CD4-positive, alpha-beta T cell treated with Interleukin-17A for 1 hour (primary cell): ENCODE results near the gene CREG1.

Experiments used
- DNase-seq: peaks from one replicate; pipeline ENCODE4 v3.0.0-alpha.2; 2020

CREG1 gene

DNA sequence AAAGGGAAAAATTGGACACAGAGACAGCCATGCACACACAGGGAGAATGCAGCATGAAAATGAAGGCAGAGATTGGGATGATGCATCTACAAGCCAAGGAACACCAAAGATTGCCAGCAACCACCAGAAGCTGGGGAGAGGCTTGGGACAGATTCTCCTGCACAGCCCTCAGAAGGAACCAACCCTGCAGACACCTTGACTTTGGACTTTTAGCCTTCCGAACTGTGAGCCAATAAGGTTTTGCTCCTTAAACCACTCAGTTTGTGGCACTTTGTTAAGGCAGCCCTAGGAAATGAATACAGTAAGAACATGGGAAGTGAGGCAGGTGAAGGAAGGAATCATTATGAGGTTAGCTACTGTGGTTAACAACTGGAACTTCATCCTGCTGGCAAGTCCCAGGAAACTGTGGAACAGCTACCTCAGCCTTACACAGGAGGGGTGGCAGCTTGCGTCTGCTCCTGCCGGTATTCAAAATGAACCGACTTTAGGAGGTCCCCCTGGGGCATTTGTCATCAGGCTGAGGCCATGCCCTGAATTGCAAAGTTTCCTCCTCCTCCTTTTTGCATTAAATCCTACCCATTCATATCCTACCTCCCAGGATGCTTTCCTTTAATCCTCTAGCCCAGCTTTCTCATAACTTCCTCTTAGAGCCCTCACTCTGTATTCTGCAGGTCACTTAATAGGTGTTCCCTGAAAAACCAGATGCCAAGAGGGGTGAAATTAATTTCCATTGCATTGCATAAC is 50.7 kb downstream of the CREG1 start:
- DNase-seq = no peak

DNA sequence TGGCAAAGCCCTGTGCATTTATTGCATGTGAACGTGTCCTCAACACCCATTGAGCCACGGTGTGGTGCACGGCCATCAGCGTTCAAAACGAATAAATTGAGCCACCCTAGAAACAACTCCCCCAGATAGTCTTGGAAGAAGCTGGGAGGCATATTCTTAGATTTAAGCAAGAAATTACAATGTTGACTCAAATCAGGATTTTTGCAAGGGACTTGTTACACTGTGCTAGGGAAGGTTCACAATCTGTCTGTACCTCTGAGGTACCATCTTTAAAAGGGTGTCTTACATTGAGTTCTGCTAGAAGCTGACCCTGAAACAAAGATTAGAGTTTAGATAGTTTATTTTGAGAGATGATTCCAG is 51.4 kb downstream of the CREG1 start:
- DNase-seq = no peak

- no peak for DNase-seq
These were observed 51.9 kb downstream of the CREG1 start for GRCh38 chr1:167501515-167502191.

DNA sequence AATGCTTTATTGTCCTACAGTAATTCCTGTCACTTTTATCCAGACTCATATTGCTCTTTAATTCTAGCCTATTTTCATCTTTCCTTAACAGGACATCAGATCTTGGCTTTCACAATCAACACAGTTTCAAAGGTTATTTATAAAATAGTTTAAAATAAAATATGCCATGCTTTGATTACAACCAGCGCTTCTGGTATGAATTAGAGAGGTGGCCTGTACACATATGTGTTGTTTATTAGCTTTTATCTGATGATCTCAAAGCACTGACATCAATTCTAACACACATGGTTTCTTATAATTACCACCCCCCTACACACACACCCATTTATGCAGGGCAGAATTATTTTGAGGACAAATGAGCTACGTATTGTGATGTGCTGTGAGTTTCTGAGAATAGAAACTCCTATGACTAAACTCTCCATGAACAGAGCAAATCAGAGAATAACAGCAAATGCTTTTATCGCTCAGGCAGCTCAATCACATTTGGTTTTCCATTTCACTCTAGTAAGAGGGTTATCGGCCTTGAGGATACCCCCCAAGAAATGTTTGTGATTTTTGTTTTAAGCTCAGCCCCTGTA is 53.2 kb downstream of the CREG1 start:
- DNase-seq = no peak

- peak; percentile 40 for DNase-seq
These were observed 53.9 kb downstream of the CREG1 start for GRCh38 chr1:167499664-167500101.

DNA sequence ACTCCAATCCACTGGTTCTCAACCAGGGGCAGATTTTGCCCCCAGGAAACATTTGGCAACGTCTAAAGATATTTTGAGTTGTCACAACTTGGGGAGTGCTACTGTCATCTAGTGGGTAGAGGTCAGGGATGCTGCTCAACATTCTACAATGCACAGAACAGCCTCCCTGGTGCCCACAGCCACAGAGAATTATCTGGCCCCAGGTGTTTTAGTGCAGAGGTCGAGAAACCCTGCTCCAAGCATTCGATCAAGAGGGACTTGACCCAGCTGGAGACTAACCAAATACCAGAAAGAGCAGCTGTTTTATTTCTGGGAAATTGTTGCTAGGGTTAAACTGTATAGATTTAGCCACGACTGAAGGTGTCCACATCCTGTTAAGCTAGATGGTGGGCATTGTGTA is 54.5 kb downstream of the CREG1 start:
- DNase-seq = no peak

- DNase-seq = no peak
These were observed 56.6 kb downstream of the CREG1 start for GRCh38 chr1:167496797-167497619.

- DNase-seq = no peak
These were observed 60.2 kb downstream of the CREG1 start for GRCh38 chr1:167493372-167493771.

DNA sequence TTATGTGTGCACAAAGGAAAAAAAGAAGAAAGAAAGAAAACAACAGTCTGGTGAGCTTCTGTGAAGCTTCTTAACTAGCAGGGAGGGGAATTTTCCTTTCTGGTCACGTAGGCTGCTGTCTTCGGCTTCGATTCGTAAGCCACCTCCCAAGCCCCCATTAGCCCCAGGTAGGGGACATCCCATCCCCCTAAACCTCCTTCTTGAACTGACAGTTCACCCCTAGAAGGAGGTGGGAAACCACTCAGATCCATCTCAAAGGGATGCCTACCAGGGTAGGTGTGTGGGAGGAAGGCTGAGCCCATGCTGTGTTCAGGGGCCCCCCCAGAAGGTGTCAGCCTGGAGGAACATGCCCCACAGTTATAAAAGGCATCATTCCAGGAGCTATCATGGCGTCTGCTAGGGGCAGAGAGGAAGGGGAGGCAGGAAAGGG is 61.1 kb downstream of the CREG1 start:
- DNase-seq = peak; percentile 66

DNA sequence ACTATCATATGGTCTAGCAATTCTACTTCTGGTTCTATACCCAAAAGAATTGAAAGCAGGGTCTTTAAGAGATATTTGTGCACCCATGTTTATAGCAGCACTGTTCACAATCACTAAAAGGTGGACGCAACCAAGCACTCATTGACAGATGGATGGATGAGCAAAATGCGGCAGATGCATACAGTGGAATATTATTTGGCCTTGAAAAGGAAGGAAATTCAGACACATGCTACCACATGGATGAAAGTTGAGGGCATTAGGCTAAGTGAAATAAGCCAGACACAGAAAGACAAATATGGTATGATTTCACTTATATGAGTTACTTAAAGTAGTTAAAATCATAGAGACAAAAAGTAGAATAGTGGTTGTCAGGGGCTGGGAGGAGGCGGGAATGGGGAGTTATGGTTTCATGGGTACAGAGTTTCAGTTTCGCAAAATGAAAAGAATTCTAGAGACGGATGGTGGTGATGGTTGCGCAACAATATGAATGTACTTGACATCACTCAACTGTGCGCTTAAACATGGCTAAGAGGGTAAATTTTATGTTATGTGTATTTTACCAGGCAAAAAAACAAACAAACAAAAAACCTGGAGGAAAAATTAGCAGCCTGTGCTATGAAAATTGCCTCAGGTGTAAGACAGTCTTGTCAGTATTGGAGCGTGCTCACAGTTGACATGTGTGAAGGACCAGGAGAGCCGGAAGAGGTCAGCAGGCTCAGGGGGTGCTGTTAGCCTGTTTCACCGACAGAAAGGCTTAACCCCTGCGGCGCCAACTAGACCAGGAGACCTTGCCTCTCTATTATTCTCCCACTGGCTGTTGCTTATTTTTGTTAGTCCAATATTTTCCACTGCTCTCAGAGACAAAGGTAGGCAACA is 61.7 kb downstream of the CREG1 start:
- DNase-seq = peak; percentile 49
